A673 (cell line): ENCODE measurements around the gene DPH5. TPM values are rescaled to one million over a fixed set of nuclear protein-coding genes. Genes with fewer than 3 reads are reported as not detected.
A peak's percentile ranks its signal among the peaks of the same experiment; 100 is the strongest.

ENCODE experiments used
- BruUV-seq: library from RNA; stranded (reverse); fragments of 400-500 nt; replicated peaks from 2 replicates; lab custom pipeline; 2021; lab: Mats Ljungman, UMichigan
- CTCF ChIA-PET: fragments of 300-600 bp; sonication (Branson Sonifier 250); formaldehyde crosslinking; loops from one replicate; lab custom pipeline; 2022; ENCODE audit warnings: antibody characterized with exemption; lab: Charles Lee
- POLR2A ChIA-PET: fragments of 300-600 bp; sonication (Branson Sonifier 250); formaldehyde crosslinking; loops from one replicate; lab custom pipeline; 2022; ENCODE audit warnings: antibody characterized with exemption; ENCODE audit not compliant: low non-redundant PET; lab: Charles Lee
- DNase-seq: peaks from one replicate; pipeline ENCODE4 v3.0.0-alpha.2; 2015; ENCODE audit warnings: low spot score
- H3K27ac ChIP-seq: fragments of 200-600 bp; sonication (generic); 2 replicates; pipeline ENCODE4 v1.5.1; 2016; ENCODE audit warnings: mixed run types, low read depth, mild to moderate bottlenecking, mixed read lengths, antibody characterized with exemption, low read length; ENCODE audit not compliant: poor library complexity, severe bottlenecking
- H3K27me3 ChIP-seq: fragments of 200-600 bp; sonication (generic); replicated peaks from 2 replicates; pipeline ENCODE4 v1.6.1; 2017; ENCODE audit warnings: mixed run types, low read depth, mild to moderate bottlenecking, mixed read lengths, antibody characterized with exemption, low read length; ENCODE audit not compliant: insufficient read depth, poor library complexity
- H3K36me3 ChIP-seq: fragments of 200-600 bp; sonication (generic); 2 replicates; pipeline ENCODE4 v1.6.1; 2016; ENCODE audit warnings: mixed run types, mild to moderate bottlenecking, mixed read lengths, antibody characterized with exemption, low read length; ENCODE audit not compliant: insufficient read depth, poor library complexity, severe bottlenecking
- H3K4me1 ChIP-seq: fragments of 200-600 bp; sonication (generic); 2 replicates; pipeline ENCODE4 v1.6.1; 2017; ENCODE audit warnings: mixed run types, mild to moderate bottlenecking, mixed read lengths, antibody characterized with exemption, low read length; ENCODE audit not compliant: insufficient read depth, poor library complexity, severe bottlenecking
- H3K4me3 ChIP-seq: fragments of 200-600 bp; sonication (generic); 2 replicates; pipeline ENCODE4 v1.5.1; 2016; ENCODE audit warnings: low read depth, mixed run types, mild to moderate bottlenecking, mixed read lengths, low read length; ENCODE audit not compliant: poor library complexity, severe bottlenecking
- H3K9me3 ChIP-seq: fragments of 200-600 bp; sonication (generic); 2 replicates; pipeline ENCODE4 v1.6.1; 2016; ENCODE audit warnings: mixed run types, low read depth, mild to moderate bottlenecking, mixed read lengths, antibody characterized with exemption, low read length; ENCODE audit not compliant: poor library complexity, severe bottlenecking
- CTCF ChIP-seq: fragments of 300-800, 200-600 bp; sonication (generic); conservative IDR thresholded peaks from 2 replicates; pipeline ENCODE4 v1.5.1; 2017; ENCODE audit warnings: low read depth, mild to moderate bottlenecking, antibody characterized with exemption, low read length, moderate library complexity, mixed read lengths
- EZH2 ChIP-seq: fragments of 200-600 bp; sonication (generic); IDR thresholded peaks from 2 replicates; pipeline ENCODE4 v1.6.1; 2017; ENCODE audit warnings: borderline replicate concordance, low read depth, mild to moderate bottlenecking, mixed read lengths, antibody characterized with exemption, low read length; ENCODE audit not compliant: poor library complexity, severe bottlenecking
- intact Hi-C: fragments of 100-400 bp; cut with micrococcal nuclease; formaldehyde crosslinking; loops from one replicate; pipeline ENCODE4 v1.10.0; 2022; ENCODE audit not compliant: unreplicated experiment
- total RNA-seq: library from RNA; stranded (reverse); gene quantifications from 2 replicates; pipeline ENCODE4 v1.2.3, GENCODE V29; 2021

The DPH5 gene
- total RNA-seq, 1 experiment from 2014 or later, result 50.5 TPM

DNA sequence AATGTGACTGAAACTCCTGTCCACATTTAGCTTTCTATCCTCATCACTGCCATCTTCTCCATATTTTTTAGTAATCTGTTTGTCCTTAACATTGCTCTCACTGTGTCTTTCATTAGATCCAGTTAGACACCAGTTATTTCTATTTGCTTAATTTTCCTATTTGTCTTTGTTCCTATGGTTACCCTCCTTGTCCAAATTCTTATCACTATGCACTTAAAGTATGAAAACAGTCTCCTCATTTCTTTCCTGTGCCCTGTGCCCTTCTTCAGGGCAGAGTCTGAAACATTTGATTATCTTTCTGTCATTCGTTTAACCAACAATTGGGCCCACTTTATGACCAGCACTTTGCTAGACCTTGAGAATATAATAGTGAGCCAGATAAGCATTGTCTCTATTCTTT lies 65.5 kb downstream of the DPH5 start:
- BruUV-seq, result no TSS peak
- H3K36me3 ChIP-seq, result no peaks in the 10 kb centered on the region
- intact Hi-C loops, result no loop called here
- POLR2A ChIA-PET, result no interaction called here
- no peak overlapping the region for H3K4me3 ChIP-seq
- TF ChIP-seq EZH2 (no peak), CTCF (no peak)
- no peaks in the 10 kb centered on the region for H3K27me3 ChIP-seq
- H3K9me3 ChIP-seq, result no peaks in the 10 kb centered on the region
- CTCF ChIA-PET, result no interaction called here
- DNase-seq, result no peak
- peaks cover 19% of the 10 kb centered on the region for H3K4me1 ChIP-seq
- H3K27ac ChIP-seq, result no peak overlapping the region

- ChIA-PET POLR2A (interaction anchor here (0.5 kb wide), 1 partner anchor 10 kb away, joined by 3 read pairs; no protein-coding TSS in a partner anchor), CTCF (no interaction called here)
- no peak for DNase-seq
- TF ChIP-seq CTCF (no peak), EZH2 (no peak)
- intact Hi-C loops, result loop anchor here (10.0 kb wide), 1 partner anchor 275 kb away; the partner anchor contains the start of gene S1PR1
- H3K27me3 ChIP-seq, result no peaks in the 10 kb centered on the region
- no peak overlapping the region for H3K27ac ChIP-seq
- no peak overlapping the region for H3K4me3 ChIP-seq
- H3K9me3 ChIP-seq, result no peaks in the 10 kb centered on the region
- peaks cover 24% of the 10 kb centered on the region for H3K4me1 ChIP-seq
- BruUV-seq, result no TSS peak
- H3K36me3 ChIP-seq, result no peaks in the 10 kb centered on the region
These were observed 66.0 kb downstream of the DPH5 start for GRCh38 chr1:100959502-100960060.

GRCh38 chr1:100955322-100955721 lies 70.3 kb downstream of the DPH5 start:
- Histone ChIP-seq H3K36me3 (peaks cover 4% of the 10 kb centered on the region), H3K27ac (peak overlapping the region; percentile 45), H3K4me3 (no peak overlapping the region), H3K27me3 (no peaks in the 10 kb centered on the region), H3K9me3 (no peaks in the 10 kb centered on the region), H3K4me1 (peaks cover 47% of the 10 kb centered on the region)
- TF ChIP-seq CTCF (no peak), EZH2 (no peak)
- peak; percentile 86 for DNase-seq
- BruUV-seq, result no TSS peak
- ChIA-PET CTCF (interaction anchor here (1.2 kb wide), 1 partner anchor 333 kb away, joined by 3 read pairs; no protein-coding TSS in a partner anchor), POLR2A (no interaction called here)
- intact Hi-C loops, result loop anchor here (10.0 kb wide), 1 partner anchor 279 kb away; the partner anchor contains the start of gene S1PR1
